ENCODE data around the gene CHRNA4.
"Not testable (repeated sequence)": the region's sequence is repeated elsewhere in the genome, so short reads cannot be mapped to it uniquely, and the experiment has no call there.

Gene CHRNA4

GRCh38 chr20:63310265-63310991, 50.7 kb downstream of the CHRNA4 start:
- no peak overlapping the region for H3K4me3 ChIP-seq (ENCODE audit: low read depth, low read length)
- DNase-seq (ENCODE audit: low read depth), result no peak
- TF ChIP-seq, protein P1, sequence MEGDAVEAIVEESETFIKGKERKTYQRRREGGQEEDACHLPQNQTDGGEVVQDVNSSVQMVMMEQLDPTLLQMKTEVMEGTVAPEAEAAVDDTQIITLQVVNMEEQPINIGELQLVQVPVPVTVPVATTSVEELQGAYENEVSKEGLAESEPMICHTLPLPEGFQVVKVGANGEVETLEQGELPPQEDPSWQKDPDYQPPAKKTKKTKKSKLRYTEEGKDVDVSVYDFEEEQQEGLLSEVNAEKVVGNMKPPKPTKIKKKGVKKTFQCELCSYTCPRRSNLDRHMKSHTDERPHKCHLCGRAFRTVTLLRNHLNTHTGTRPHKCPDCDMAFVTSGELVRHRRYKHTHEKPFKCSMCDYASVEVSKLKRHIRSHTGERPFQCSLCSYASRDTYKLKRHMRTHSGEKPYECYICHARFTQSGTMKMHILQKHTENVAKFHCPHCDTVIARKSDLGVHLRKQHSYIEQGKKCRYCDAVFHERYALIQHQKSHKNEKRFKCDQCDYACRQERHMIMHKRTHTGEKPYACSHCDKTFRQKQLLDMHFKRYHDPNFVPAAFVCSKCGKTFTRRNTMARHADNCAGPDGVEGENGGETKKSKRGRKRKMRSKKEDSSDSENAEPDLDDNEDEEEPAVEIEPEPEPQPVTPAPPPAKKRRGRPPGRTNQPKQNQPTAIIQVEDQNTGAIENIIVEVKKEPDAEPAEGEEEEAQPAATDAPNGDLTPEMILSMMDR (conservative IDR thresholded peaks at IDR 0.05; ENCODE audit: low read depth, low read length), result no peak

DNA sequence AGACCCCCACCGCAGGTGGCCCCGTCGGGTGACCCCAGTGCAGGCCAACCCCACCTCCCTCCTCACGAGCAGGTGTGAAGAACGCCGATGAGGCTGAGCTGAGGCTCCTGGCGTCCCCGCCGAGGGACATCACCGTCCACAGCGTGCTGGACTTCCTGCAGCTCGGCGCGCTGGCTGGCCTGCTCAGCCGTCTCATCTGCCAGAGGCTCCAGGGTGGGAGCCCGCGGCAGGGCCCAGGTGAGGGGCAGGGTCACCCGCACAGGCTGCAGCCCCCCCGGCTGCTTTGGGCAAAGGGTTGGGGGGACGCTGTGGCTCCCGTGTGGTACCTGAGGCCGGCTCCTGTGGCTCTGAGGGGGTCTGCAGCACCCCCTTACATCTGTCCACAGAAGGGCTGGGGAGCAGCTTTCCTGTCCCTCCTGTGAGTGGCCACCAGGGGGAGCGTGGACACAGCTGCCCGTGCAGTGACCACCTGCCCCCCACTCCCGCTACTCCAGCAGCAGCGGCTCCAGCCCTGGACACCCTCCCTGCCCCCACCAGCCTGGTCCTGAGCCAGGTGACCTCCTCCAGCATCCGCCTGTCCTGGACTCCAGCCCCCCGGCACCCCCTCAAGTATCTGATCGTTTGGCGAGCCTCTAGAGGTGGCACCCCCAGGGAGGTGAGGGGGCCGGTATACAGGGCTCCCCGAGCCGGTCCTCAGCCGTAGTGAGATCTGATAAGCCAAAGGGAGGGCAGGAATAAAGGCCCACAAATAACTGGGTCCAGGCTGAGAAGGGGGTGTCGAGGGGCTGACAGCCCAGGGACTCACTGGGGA, 51.7 kb downstream of the CHRNA4 start:
- peak; percentile 52 for DNase-seq (ENCODE audit: low read depth)
- TF ChIP-seq, protein P1 (conservative IDR thresholded peaks at IDR 0.05; ENCODE audit: low read depth, low read length), result peak; percentile 84
- H3K4me3 ChIP-seq (ENCODE audit: low read depth, low read length), result no peak overlapping the region

GRCh38 chr20:63308218-63308911, 52.8 kb downstream of the CHRNA4 start:
- no peak for DNase-seq (ENCODE audit: low read depth)
- TF ChIP-seq, protein P1 (conservative IDR thresholded peaks at IDR 0.05; ENCODE audit: low read depth, low read length), result no peak
- H3K4me3 ChIP-seq (ENCODE audit: low read depth, low read length), result no peak overlapping the region

GRCh38 chr20:63307538-63308217, 53.5 kb downstream of the CHRNA4 start:
- TF ChIP-seq, protein P1 (conservative IDR thresholded peaks at IDR 0.05; ENCODE audit: low read depth, low read length), result no peak
- H3K4me3 ChIP-seq (ENCODE audit: low read depth, low read length), result no peak overlapping the region
- no peak for DNase-seq (ENCODE audit: low read depth)

DNA sequence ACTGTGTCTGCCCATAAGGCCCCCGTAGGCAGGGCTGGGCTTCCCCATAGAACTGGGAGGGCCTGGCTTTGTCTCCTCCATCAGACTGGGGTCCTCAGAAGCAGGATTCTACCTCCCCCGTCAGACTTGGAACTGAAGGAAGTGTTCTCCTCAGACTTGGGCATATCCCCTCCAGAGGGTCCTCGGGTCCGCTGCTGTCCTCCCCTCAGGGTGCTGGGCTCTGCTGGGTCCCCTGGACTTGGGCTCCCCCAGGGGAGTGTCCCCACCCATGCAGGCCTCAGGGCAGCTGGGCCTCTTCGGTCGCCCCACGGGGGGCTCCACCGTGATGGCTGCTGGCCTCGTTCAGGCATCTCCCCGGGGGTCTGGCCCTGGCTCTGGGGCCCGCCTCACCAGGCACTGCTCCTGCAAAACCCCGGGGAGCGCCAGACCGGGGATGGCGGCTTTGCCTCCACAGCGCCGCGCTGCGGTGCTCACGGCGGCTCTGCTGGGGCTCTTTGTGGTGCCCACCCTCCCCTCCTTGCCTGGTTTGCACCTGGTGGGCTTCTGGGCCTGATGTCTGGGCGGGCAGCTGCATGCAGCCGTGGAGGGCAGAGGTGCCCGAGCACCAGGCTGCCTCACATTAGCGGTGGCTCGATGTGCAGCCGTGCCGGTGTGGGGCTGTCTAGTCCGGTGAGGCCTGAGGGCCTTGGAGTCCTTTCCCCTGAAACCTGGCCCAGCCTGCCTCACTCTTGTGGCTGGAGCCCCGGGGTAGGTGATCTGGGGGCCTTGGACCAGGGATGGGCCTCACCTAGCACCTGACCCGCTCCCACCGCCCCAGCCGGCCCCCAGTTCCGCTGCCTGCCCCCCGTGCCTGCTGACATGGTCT, 54.2 kb downstream of the CHRNA4 start:
- no peak overlapping the region for H3K4me3 ChIP-seq (ENCODE audit: low read depth, low read length)
- DNase-seq (ENCODE audit: low read depth), result no peak
- TF ChIP-seq, protein P1 (conservative IDR thresholded peaks at IDR 0.05; ENCODE audit: low read depth, low read length), result no peak

GRCh38 chr20:63305933-63306672, 55.0 kb downstream of the CHRNA4 start:
- H3K4me3 ChIP-seq (ENCODE audit: low read depth, low read length); DNase-seq (ENCODE audit: low read depth): not testable (repeated sequence)

All from choroid plexus epithelial cell (primary cell).